NCI-H2196 (cell line): ENCODE data around the gene CIB1.

Experiments
- DNase-seq: peaks from one replicate; lab custom pipeline; 2025; ENCODE audit not compliant: unreplicated experiment; lab: John Stamatoyannopoulos, UW

The CIB1 gene

DNA sequence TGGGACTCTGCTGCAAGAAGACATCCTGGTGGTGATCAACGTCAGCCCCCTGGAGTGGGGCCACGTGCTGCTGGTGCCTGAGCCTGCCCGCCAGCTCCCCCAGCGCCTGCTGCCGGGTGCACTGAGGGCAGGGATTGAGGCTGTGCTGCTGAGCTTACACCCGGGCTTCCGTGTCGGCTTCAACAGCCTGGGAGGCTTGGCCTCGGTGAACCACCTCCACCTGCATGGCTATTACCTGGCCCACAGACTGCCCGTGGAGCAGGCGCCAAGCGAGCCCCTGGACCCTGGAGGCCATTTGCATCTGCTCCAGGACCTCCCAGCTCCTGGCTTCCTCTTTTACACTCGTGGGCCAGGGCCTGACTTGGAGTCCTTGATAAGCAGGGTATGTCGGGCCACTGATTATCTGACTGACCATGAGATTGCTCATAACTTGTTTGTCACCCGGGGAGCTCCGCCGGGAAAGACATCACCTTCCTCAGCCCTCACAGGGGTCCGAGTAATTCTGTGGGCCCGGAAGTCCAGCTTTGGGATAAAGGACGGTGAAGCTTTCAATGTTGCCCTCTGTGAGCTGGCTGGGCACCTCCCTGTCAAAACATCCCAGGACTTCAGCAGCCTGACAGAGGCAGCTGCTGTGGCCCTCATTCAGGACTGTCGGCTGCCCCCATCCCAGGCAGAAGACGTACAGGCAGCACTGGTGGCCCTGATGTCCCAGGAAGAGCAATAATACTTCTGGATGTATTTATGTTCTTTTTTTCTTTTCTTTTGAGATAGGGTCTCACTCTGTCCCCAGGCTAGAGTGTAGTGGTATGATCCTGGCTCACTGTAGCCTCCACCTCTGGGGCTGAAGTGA lies 7.8 kb upstream of the CIB1 start:
- no peak for DNase-seq

GRCh38 chr15:90240856-90241255 lies 7.1 kb upstream of the CIB1 start:
- DNase-seq: no peak

- no peak for DNase-seq
These were observed 5.6 kb upstream of the CIB1 start for GRCh38 chr15:90239371-90239770.

- no peak for DNase-seq
These were observed 601 bp upstream of the CIB1 start, which contains the start of gene GDPGP1 for GRCh38 chr15:90234096-90234988. GDPGP1 (plus strand) TSS chr15:90234209; CDS start chr15:90240909, 6,700 bp downstream.

GRCh38 chr15:90232941-90233386 lies 777 bp downstream of the CIB1 start:
- DNase-seq: no peak

- DNase-seq: no peak
These were observed 1.5 kb downstream of the CIB1 start for GRCh38 chr15:90232196-90232595.

GRCh38 chr15:90231028-90232017 lies 2.4 kb downstream of the CIB1 start:
- no peak for DNase-seq

DNA sequence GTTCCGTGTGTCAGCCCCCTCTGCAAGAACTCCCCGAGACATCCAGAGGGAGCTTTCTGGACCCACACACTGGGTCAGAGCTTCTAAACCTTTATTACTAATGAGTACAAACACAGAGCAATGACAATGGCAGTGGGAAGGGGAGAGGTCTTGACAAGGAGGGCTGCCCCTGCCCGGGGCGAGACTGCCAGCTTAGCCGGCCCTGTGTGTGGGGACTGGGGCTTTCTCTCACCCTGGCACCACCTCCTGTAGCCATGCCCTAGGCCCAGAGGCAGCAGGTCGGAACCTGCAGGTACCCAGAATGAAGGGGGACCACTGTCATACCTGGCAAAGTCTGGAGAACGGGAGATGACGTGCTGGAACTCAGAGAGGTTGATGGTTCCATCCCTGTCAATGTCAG lies 3.1 kb downstream of the CIB1 start:
- no peak for DNase-seq

GRCh38 chr15:90230071-90230494 lies 3.7 kb downstream of the CIB1 start:
- DNase-seq: no peak

GRCh38 chr15:90228960-90229359 lies 4.8 kb downstream of the CIB1 start:
- no peak for DNase-seq

- DNase-seq: no peak
These were observed 5.6 kb downstream of the CIB1 start for GRCh38 chr15:90227816-90228772.

GRCh38 chr15:90227336-90227735 lies 6.4 kb downstream of the CIB1 start:
- DNase-seq: no peak

DNA sequence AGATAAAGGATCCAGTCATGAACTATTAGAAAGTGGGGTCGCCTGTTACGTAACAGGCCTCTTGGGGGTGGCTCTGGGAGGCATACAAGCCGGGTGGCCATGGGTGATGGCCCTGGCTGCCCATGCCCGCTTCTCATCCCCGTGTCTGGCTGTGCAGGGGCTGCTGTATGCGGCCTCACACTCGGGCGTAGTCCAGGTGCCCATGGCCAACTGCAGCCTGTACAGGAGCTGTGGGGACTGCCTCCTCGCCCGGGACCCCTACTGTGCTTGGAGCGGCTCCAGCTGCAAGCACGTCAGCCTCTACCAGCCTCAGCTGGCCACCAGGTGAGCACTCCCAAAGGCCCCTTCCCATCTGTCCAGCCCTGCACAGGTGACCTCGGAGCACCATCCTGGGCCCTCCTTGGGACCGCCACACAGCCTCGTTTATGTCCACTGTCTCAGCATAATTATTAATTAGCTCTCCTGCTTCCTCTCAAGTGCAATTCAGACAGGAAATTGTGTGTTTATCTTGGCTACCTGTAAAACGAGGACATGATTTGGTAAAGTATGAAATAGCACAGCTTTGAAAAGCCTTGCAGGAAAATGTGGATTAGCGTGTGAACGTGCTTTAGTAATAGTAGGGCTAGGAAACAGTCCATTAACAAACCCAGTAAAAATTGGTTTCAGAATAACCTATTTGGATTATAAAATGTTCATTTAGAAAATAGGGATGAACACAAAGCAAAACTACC lies 8.1 kb downstream of the CIB1 start:
- DNase-seq: no peak

DNA sequence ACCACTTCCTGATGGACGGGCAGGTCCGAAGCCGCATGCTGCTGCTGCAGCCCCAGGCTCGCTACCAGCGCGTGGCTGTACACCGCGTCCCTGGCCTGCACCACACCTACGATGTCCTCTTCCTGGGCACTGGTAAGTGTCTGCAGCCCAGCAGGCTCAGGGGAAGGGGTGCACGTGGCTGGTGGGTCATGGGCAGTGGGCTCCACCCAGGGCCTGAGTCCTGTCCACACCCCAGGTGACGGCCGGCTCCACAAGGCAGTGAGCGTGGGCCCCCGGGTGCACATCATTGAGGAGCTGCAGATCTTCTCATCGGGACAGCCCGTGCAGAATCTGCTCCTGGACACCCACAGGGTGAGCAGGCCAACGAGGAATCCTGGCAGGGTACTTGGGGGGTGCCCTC lies 8.7 kb downstream of the CIB1 start:
- no peak for DNase-seq

DNA sequence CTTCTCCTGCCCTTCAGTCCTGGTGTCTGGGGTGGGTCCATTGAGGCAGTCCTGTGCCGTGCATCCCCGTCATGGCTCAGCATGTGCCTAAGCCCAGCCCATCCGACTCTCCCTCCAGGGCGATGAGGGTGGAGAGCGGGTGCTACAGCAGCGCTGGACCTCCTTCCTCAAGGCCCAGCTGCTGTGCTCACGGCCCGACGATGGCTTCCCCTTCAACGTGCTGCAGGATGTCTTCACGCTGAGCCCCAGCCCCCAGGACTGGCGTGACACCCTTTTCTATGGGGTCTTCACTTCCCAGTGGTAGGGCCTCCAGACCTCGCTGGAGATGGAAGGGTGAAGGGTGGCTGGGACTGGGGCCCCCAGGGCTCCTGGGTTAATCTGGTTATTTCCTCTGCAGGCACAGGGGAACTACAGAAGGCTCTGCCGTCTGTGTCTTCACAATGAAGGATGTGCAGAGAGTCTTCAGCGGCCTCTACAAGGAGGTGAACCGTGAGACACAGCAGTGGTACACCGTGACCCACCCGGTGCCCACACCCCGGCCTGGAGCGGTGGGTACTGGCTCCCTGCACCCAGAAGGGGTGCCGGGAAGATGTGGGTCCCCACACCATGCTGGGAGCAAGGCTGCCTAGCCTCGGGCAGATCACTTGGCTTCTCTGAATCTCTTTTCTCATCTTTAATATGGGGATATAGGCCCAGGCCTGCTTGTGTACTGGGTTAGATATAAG lies 10.1 kb downstream of the CIB1 start:
- DNase-seq: no peak

- DNase-seq: no peak
These were observed 11.2 kb downstream of the CIB1 start for GRCh38 chr15:90222547-90222946.

- peak; percentile 47 for DNase-seq
These were observed 12.4 kb downstream of the CIB1 start for GRCh38 chr15:90221246-90221900.
